IPS-18c (cell line): ENCODE measurements around the gene DUS1L.
A peak's percentile ranks its signal among the peaks of the same experiment; 100 is the strongest.
"Not testable (repeated sequence)": the region's sequence is repeated elsewhere in the genome, so short reads cannot be mapped to it uniquely, and the experiment has no call there.

Source experiments
- H3K4me3 ChIP-seq: 2 replicates; pipeline ENCODE4 v1.7.0; 2013; ENCODE audit warnings: low read depth, mild to moderate bottlenecking, low read length, moderate library complexity; ENCODE audit not compliant: insufficient read depth
- H3K9me3 ChIP-seq: one replicate; pipeline ENCODE4 v1.6.1; 2013; ENCODE audit warnings: mild to moderate bottlenecking, low read length, moderate library complexity; ENCODE audit not compliant: control insufficient read depth, insufficient read depth

DUS1L gene

GRCh38 chr17:82041144-82041814, 24.3 kb downstream of the DUS1L start:
- Histone ChIP-seq H3K4me3 (no peak overlapping the region), H3K9me3 (no peaks in the 10 kb centered on the region)

- Histone ChIP-seq H3K4me3 (no peak overlapping the region), H3K9me3 (no peaks in the 10 kb centered on the region)
These were observed 25.8 kb downstream of the DUS1L start for GRCh38 chr17:82039695-82040299.

GRCh38 chr17:82038796-82039409, 26.7 kb downstream of the DUS1L start:
- not testable (repeated sequence) for H3K9me3 ChIP-seq, H3K4me3 ChIP-seq

GRCh38 chr17:82037889-82038195, 27.8 kb downstream of the DUS1L start:
- H3K4me3 ChIP-seq: no peak overlapping the region
- no peaks in the 10 kb centered on the region for H3K9me3 ChIP-seq

- peak within 1 kb of the TSS; percentile 82 for H3K4me3 ChIP-seq
- no peaks in the 10 kb centered on the region for H3K9me3 ChIP-seq
These were observed 28.3 kb downstream of the DUS1L start, which contains the start of gene DCXR for GRCh38 chr17:82037092-82037888. TSS of gene DCXR (minus strand) at chr17:82037697. CDS start at chr17:82037682, 15 bp downstream.

GRCh38 chr17:82036634-82037091, 28.9 kb downstream of the DUS1L start:
- peak overlapping the region; percentile 82 for H3K4me3 ChIP-seq
- no peaks in the 10 kb centered on the region for H3K9me3 ChIP-seq

- peak overlapping the region; percentile 82 for H3K4me3 ChIP-seq
- no peaks in the 10 kb centered on the region for H3K9me3 ChIP-seq
These were observed 29.5 kb downstream of the DUS1L start for GRCh38 chr17:82035956-82036633.

- Histone ChIP-seq H3K4me3 (no peak overlapping the region), H3K9me3 (no peaks in the 10 kb centered on the region)
These were observed 30.1 kb downstream of the DUS1L start for GRCh38 chr17:82035488-82035887.

GRCh38 chr17:82034371-82035011, 31.1 kb downstream of the DUS1L start:
- Histone ChIP-seq H3K4me3 (no peak overlapping the region), H3K9me3 (no peaks in the 10 kb centered on the region)

GRCh38 chr17:82033359-82034085, 32.1 kb downstream of the DUS1L start:
- Histone ChIP-seq H3K4me3 (no peak overlapping the region), H3K9me3 (no peaks in the 10 kb centered on the region)

GRCh38 chr17:82031885-82032627, 33.5 kb downstream of the DUS1L start:
- peak overlapping the region; percentile 76 for H3K4me3 ChIP-seq
- H3K9me3 ChIP-seq: no peaks in the 10 kb centered on the region

GRCh38 chr17:82031303-82031884, 34.2 kb downstream of the DUS1L start, which contains the start of gene RAC3:
TSS of gene RAC3 (plus strand) at chr17:82031678. CDS start at chr17:82031762, 84 bp downstream.
- H3K9me3 ChIP-seq: no peaks in the 10 kb centered on the region
- peak within 1 kb of the TSS; percentile 78 for H3K4me3 ChIP-seq

- peak overlapping the region; percentile 78 for H3K4me3 ChIP-seq
- H3K9me3 ChIP-seq: no peaks in the 10 kb centered on the region
These were observed 34.9 kb downstream of the DUS1L start for GRCh38 chr17:82030470-82031302.

- H3K9me3 ChIP-seq: no peaks in the 10 kb centered on the region
- no peak overlapping the region for H3K4me3 ChIP-seq
These were observed 35.6 kb downstream of the DUS1L start for GRCh38 chr17:82029990-82030469.
